ENCODE measurements around the gene PPFIBP1. TPM values are rescaled to one million over a fixed set of nuclear protein-coding genes. Genes with fewer than 3 reads are reported as not detected.

The PPFIBP1 gene
- total RNA-seq, 4 donors from 2014 or later = 135 to 199 (median 167) TPM

DNA sequence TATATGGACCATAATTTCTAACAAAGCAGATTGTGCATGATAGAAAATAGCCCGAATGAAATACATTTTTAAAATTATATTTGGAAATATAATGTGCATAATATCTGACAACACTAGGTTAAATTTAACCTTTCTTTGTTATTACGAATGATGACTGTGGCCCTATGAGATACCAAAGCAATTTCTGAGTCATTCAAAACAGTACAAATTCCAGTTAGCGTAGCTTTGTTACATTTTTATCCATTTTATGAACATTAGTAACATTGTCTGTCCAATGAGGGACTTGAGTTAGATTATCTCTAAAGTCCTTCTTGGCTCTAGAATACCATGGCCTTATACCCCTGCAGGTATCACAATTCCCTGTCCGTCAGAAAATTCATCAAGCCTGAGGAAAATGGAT is 133.3 kb downstream of the PPFIBP1 start:
- Histone ChIP-seq H3K36me3 (peaks cover 0 to 23% of the 10 kb centered on the region in 2 donors), H3K4me1 (no peaks in the 10 kb centered on the region), H3K4me3 (replicated peaks in 1 of 3) (no peak overlapping the region), H3K9me3 (no peaks in the 10 kb centered on the region), H3K27ac (no peak overlapping the region), H3K27me3 (no peaks in the 10 kb centered on the region)
- TF ChIP-seq, protein P1, sequence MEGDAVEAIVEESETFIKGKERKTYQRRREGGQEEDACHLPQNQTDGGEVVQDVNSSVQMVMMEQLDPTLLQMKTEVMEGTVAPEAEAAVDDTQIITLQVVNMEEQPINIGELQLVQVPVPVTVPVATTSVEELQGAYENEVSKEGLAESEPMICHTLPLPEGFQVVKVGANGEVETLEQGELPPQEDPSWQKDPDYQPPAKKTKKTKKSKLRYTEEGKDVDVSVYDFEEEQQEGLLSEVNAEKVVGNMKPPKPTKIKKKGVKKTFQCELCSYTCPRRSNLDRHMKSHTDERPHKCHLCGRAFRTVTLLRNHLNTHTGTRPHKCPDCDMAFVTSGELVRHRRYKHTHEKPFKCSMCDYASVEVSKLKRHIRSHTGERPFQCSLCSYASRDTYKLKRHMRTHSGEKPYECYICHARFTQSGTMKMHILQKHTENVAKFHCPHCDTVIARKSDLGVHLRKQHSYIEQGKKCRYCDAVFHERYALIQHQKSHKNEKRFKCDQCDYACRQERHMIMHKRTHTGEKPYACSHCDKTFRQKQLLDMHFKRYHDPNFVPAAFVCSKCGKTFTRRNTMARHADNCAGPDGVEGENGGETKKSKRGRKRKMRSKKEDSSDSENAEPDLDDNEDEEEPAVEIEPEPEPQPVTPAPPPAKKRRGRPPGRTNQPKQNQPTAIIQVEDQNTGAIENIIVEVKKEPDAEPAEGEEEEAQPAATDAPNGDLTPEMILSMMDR (IDR thresholded peaks at IDR 0.05) = no peak
- TF ChIP-seq POLR2A (IDR thresholded peaks at IDR 0.05) = no peak
- 95 to 96% methylated on average over 4 of the region's 4 CpGs for WGBS, 2 donors
- intact Hi-C loops (cut with DNase I) = no loop called here
- no peak for DNase-seq

DNA sequence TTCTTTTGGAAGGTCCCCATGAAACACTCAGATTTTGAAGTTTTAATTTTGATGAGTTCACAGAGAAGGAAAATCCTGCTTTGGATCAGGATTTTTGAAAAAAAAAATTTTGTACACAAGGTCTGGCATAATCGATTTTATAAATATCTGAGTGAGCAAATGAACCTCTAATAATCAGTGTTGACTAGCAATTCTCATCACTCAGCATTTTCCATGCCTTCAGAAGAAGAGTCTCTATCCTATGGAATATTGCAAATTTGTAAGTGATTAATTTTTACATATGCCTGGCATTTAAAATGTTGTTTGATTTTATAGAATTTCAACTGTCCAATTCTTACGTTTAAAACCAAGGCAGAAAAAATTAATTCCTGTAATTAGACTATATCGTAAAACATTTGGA is 141.7 kb downstream of the PPFIBP1 start:
- TF ChIP-seq POLR2A (IDR thresholded peaks at IDR 0.05) = no peak
- TF ChIP-seq, protein P1 (IDR thresholded peaks at IDR 0.05) = no peak
- Histone ChIP-seq H3K4me3 (replicated peaks in 1 of 3) (no peak overlapping the region), H3K27me3 (no peaks in the 10 kb centered on the region), H3K4me1 (no peaks in the 10 kb centered on the region), H3K27ac (no peak overlapping the region), H3K36me3 (peaks cover 24 to 32% of the 10 kb centered on the region in 2 donors), H3K9me3 (no peaks in the 10 kb centered on the region)
- intact Hi-C loops (cut with DNase I) = no loop called here
- 80 to 94% methylated on average over 3 of the region's 3 CpGs for WGBS, 2 donors
- DNase-seq = no peak

DNA sequence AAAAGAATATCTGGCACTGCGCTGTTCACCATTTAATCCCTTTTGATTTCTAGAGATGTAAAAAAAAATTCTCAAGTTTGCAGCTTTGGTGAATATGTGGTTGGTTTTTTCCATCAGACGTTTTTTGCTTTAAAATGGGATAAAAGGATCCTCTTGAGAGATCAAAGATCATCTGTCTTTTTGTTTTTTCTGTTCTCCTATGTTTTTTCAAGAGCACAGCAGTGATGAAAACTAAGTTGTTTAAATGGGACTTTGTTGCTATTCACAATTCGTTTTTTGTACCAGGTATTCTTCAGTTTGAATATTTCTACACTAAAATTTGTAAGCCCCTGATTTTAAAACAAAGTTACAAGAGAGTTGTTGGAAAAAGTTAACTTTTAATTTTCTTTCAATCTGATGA is 142.5 kb downstream of the PPFIBP1 start:
- intact Hi-C loops (cut with DNase I) = no loop called here
- WGBS, 2 donors = 41 to 47% methylated on average over 3 of the region's 3 CpGs
- H3K27me3 ChIP-seq = no peaks in the 10 kb centered on the region
- H3K9me3 ChIP-seq = no peaks in the 10 kb centered on the region
- H3K36me3 ChIP-seq = peaks cover 24 to 25% of the 10 kb centered on the region in 2 donors
- TF ChIP-seq POLR2A (IDR thresholded peaks at IDR 0.05) = no peak
- TF ChIP-seq, protein P1 (IDR thresholded peaks at IDR 0.05) = no peak
- no peak for DNase-seq
- no peaks in the 10 kb centered on the region for H3K4me1 ChIP-seq
- no peak overlapping the region for H3K27ac ChIP-seq
- H3K4me3 ChIP-seq (replicated peaks in 1 of 3) = no peak overlapping the region

DNA sequence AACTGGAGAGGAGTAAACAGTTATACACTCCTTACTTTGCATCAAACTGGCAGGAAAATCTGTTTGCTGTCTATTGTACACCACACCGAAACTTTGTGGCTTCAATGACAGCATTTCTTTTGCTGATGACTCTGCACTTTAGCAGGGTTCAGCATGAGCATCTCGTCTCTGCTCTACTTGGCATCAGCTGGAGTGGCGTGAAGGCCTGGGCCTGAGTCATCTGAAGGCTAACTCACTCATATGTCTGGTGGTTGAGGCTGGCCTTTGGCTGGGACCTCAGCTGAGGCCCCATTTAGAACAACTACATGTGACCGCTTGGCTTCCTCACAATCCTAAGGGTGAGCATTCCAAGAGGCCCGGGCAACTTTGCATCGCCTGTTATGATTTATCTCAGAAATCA is 143.5 kb downstream of the PPFIBP1 start:
- 85 to 91% methylated on average over 6 of the region's 6 CpGs for WGBS, 2 donors
- Histone ChIP-seq H3K36me3 (peaks cover 24 to 25% of the 10 kb centered on the region in 2 donors), H3K27ac (no peak overlapping the region), H3K4me1 (no peaks in the 10 kb centered on the region), H3K9me3 (no peaks in the 10 kb centered on the region), H3K4me3 (replicated peaks in 1 of 3) (no peak overlapping the region), H3K27me3 (no peaks in the 10 kb centered on the region)
- intact Hi-C loops (cut with DNase I) = no loop called here
- TF ChIP-seq POLR2A (IDR thresholded peaks at IDR 0.05) = no peak
- TF ChIP-seq, protein P1 (IDR thresholded peaks at IDR 0.05) = no peak
- no peak for DNase-seq

DNA sequence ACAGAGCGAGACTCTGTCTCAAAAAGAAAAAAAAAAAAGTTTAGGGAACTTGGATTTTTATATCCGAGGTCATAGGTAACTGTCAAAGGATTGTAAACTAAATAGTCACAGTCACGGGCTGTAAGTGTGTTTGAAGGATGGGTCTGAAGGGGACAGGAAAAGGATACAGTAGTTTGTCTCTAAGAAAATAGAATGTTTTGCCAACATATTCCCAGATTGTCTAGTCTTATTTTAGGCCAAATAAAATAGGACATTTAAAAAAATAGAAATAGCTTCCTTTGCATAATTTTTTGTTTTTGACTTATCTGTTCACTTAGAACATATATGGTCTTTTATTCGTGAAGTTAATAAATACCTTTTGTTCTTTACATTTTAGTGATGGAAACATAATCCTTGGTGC is 148.0 kb downstream of the PPFIBP1 start:
- intact Hi-C loops (cut with DNase I) = no loop called here
- Histone ChIP-seq H3K4me1 (no peaks in the 10 kb centered on the region), H3K36me3 (peaks cover 19 to 22% of the 10 kb centered on the region in 2 donors), H3K27me3 (no peaks in the 10 kb centered on the region), H3K4me3 (replicated peaks in 1 of 3) (no peak overlapping the region), H3K27ac (no peak overlapping the region), H3K9me3 (no peaks in the 10 kb centered on the region)
- 69 to 71% methylated on average over 4 of the region's 4 CpGs for WGBS, 2 donors
- no peak for DNase-seq
- TF ChIP-seq POLR2A (IDR thresholded peaks at IDR 0.05) = no peak
- TF ChIP-seq, protein P1 (IDR thresholded peaks at IDR 0.05) = no peak
